HG02970 (cell line): ENCODE data around the gene GPR137.
A peak's percentile ranks its signal among the peaks of the same experiment; 100 is the strongest.
"Not testable (repeated sequence)": the region's sequence is repeated elsewhere in the genome, so short reads cannot be mapped to it uniquely, and the experiment has no call there.

ENCODE experiments used
- ATAC-seq: cut with Tn5 transposase; IDR thresholded peaks from one replicate; pipeline ENCODE4 v1.9.1; 2021; ENCODE audit warnings: mild to moderate bottlenecking, moderate library complexity, moderate number of reproducible peaks; ENCODE audit not compliant: unreplicated experiment, low FRiP score

The GPR137 gene

GRCh38 chr11:64316672-64317324, 31.1 kb downstream of the GPR137 start:
- peak; percentile 3 for ATAC-seq

GRCh38 chr11:64317325-64317960, 31.8 kb downstream of the GPR137 start, which contains the start of gene TRMT112:
TSS of gene TRMT112 (minus strand) at chr11:64317559. CDS start at chr11:64317526, 33 bp downstream.
- ATAC-seq = peak; percentile 63

- peak; percentile 69 for ATAC-seq
These were observed 32.5 kb downstream of the GPR137 start, which contains the start of gene PRDX5 for GRCh38 chr11:64317961-64318765. TSS of gene PRDX5 (plus strand) at chr11:64318121. CDS start at chr11:64318216, 95 bp downstream.

GRCh38 chr11:64318766-64319761, 33.4 kb downstream of the GPR137 start:
- ATAC-seq = no peak

GRCh38 chr11:64320556-64320955, 34.9 kb downstream of the GPR137 start:
- no peak for ATAC-seq

GRCh38 chr11:64321026-64321425, 35.4 kb downstream of the GPR137 start:
- ATAC-seq = no peak

GRCh38 chr11:64321533-64321932, 35.9 kb downstream of the GPR137 start:
- ATAC-seq = no peak

GRCh38 chr11:64322925-64323260, 37.2 kb downstream of the GPR137 start:
- no peak for ATAC-seq

GRCh38 chr11:64323373-64323772, 37.7 kb downstream of the GPR137 start:
- ATAC-seq = no peak

- ATAC-seq = not testable (repeated sequence)
These were observed 38.3 kb downstream of the GPR137 start for GRCh38 chr11:64323984-64324383.

- ATAC-seq = no peak
These were observed 39.2 kb downstream of the GPR137 start for GRCh38 chr11:64324692-64325469.

- no peak for ATAC-seq
These were observed 41.7 kb downstream of the GPR137 start for GRCh38 chr11:64327375-64327774.

- no peak for ATAC-seq
These were observed 42.3 kb downstream of the GPR137 start for GRCh38 chr11:64327993-64328392.

GRCh38 chr11:64330888-64331287, 45.2 kb downstream of the GPR137 start:
- no peak for ATAC-seq

- ATAC-seq = no peak
These were observed 46.1 kb downstream of the GPR137 start for GRCh38 chr11:64331569-64332371.

- ATAC-seq = no peak
These were observed 47.9 kb downstream of the GPR137 start for GRCh38 chr11:64333556-64333955.

GRCh38 chr11:64334764-64335735, 49.4 kb downstream of the GPR137 start:
- peak; percentile 68 for ATAC-seq
